Spleen (tissue), 11 donors: Measurements from ENCODE around the gene CNOT2. TPM values are rescaled to one million over a fixed set of nuclear protein-coding genes. Genes with fewer than 3 reads are reported as not detected.

Experiments used
- DNase-seq: peaks from one replicate; pipeline ENCODE4 v3.0.0-alpha.2; 2020
- H3K27ac ChIP-seq, 8 donors: fragments of 200-600 bp; sonication (generic) in 7 of 8; 1 replicate in 4 of 8; 2 replicates in 4 of 8; pipeline versions ENCODE4 v1.5.0 to v1.8.0; 2016 to 2021; ENCODE audit warnings: inconsistent platforms in 4 of 8, mild to moderate bottlenecking in 4 of 8, moderate library complexity in 1 of 8
- H3K27me3 ChIP-seq, 7 donors: fragments of 200-600 bp; sonication (generic) in 6 of 7; replicated peaks in 1 of 7; 1 replicate in 4 of 7; 2 replicates in 3 of 7; pipeline versions ENCODE4 v1.5.0 to v1.8.0; 2016 to 2021; ENCODE audit warnings: inconsistent platforms in 3 of 7, mild to moderate bottlenecking in 1 of 7
- H3K36me3 ChIP-seq, 6 donors: fragments of 200-600 bp; sonication (generic) in 5 of 6; 1 replicate in 4 of 6; 2 replicates in 2 of 6; pipeline versions ENCODE4 v1.5.0 to v1.8.0; 2016 to 2021; ENCODE audit warnings: inconsistent platforms in 2 of 6
- H3K4me1 ChIP-seq, 6 donors: fragments of 200-600 bp; sonication (generic) in 5 of 6; 1 replicate in 3 of 6; 2 replicates in 3 of 6; pipeline versions ENCODE4 v1.5.0 to v1.8.0; 2016 to 2021; ENCODE audit warnings: inconsistent platforms in 3 of 6
- H3K4me3 ChIP-seq, 8 donors: fragments of 200-600 bp; sonication (generic) in 7 of 8; 1 replicate in 4 of 8; 2 replicates in 4 of 8; pipeline versions ENCODE4 v1.5.0 to v1.8.0; 2016 to 2021; ENCODE audit warnings: inconsistent platforms in 4 of 8, mild to moderate bottlenecking in 4 of 8, moderate library complexity in 2 of 8
- H3K9me3 ChIP-seq, 8 donors: fragments of 200-600 bp; sonication (generic) in 7 of 8; 1 replicate in 4 of 8; 2 replicates in 4 of 8; pipeline versions ENCODE4 v1.5.0 to v1.8.0; 2016 to 2021; ENCODE audit warnings: inconsistent platforms in 4 of 8
- POLR2A ChIP-seq, 3 donors: fragments of 450-650 bp; IDR thresholded peaks; one replicate each; pipeline ENCODE4 v1.5.1; 2017; ENCODE audit warnings: antibody characterized with exemption in 3 of 3, mild to moderate bottlenecking in 1 of 3
- POLR2AphosphoS5 ChIP-seq, 3 donors: sonication (generic); formaldehyde crosslinking; IDR thresholded peaks; one replicate each; pipeline ENCODE4 v1.5.1; 2017; ENCODE audit warnings: antibody characterized with exemption in 3 of 3
- WGBS, 5 donors: extraction: QIAGEN DNeasy Blood & Tissue Kit in 3 of 5; methylation state at CpG; one replicate each; pipeline versions ENCODE4 v1.1.5 to v1.1.7; 2013 to 2018; 5-methylcytosine and 5-hydroxymethylcytosine counted together
- intact Hi-C: fragments of 100-400 bp; cut with DNase I; formaldehyde crosslinking; loops from one replicate; pipeline ENCODE4 v1.15.0; 2023; ENCODE audit warnings: low total_unique reads
- polyA plus RNA-seq, 3 donors: library from polyadenylated mRNA; stranded (reverse); fragments of 200-250 nt; gene quantifications; one replicate each; pipeline ENCODE4 v1.2.1, GENCODE V29; 2013
- total RNA-seq, 7 donors: library from RNA; depleted of rRNA in 3 of 7; stranded (reverse); fragments of >200 nt in 3 of 7; fragmentation: NEBNext Ultra II Directional in 4 of 7; extraction: Animal tissue kit (Norgen Biotek cat#: 25700) in 4 of 7; gene quantifications; one replicate each; pipeline versions ENCODE4 v1.1.0 to v1.2.1, GENCODE V29; 2016 to 2021
- TF ChIP-seq, protein P1 (sequence below), 11 experiments: fragments of 200-600 bp in 7 of 11; fragments of 450-650 bp in 4 of 11; sonication (generic) in 4 of 11; IDR thresholded peaks in 8 of 11; conservative IDR thresholded peaks in 3 of 11; 1 replicate in 7 of 11; 2 replicates in 4 of 11; pipeline versions ENCODE4 v1.4.0 to v1.8.0; 2016 to 2021; ENCODE audit warnings: antibody characterized with exemption in 11 of 11, inconsistent platforms in 4 of 11, mild to moderate bottlenecking in 1 of 11
- donor health status: healthy with polysubstance abuse.
- donor health status: DM: no; HTN: no; CAD: no; lungs with moderate emphysema.
- donor health status: DM: no; HTN: no; CAD: no.
- donor health status: Bipolar disorder and iron deficiency.
- donor health status: healthy.
- donor health status: DM: no; HTN: no; CAD: no.
- donor health status: DM: yes; HTN: yes; CAD: no.

CNOT2 gene
- total and polyA plus RNA-seq, 10 donors: 27.4 to 212 (median 97.7) TPM

DNA sequence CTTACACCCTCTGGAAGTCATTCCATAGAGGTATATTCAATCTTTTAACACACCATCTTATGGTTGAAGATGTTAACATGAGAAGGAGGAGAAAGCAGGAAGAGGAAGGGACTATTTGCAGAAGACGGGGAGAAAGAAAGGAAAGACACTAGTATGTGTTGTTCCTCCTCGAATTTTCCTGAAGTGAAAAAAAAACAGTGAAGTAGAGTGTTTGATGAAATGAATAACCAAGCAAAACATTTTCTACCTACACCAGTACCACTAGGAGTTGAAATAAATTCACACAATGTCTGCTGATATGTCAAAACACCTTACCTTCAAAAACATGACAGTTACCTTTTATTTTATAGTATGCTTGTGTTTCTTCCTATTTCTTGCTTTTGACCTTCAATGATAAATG lies 1.4 kb upstream of the CNOT2 start:
- peaks cover 0 to 50% (median 5%) of the 10 kb centered on the region in 6 donors for H3K36me3 ChIP-seq
- no peak for DNase-seq
- intact Hi-C loops: loop anchor here (10.0 kb wide), 1 partner anchor 113 kb away; no protein-coding TSS in a partner anchor
- peak overlapping the region in 6 of 8 donors; percentile 82 to 93 (median 88) for H3K4me3 ChIP-seq
- peak overlapping the region in 6 of 8 donors; percentile 95 to 99 (median 98) for H3K27ac ChIP-seq
- H3K27me3 ChIP-seq: no peaks in the 10 kb centered on the region
- peaks cover 29 to 56% (median 48%) of the 10 kb centered on the region in 6 donors for H3K4me1 ChIP-seq
- TF ChIP-seq POLR2A (IDR thresholded peaks at IDR 0.05) (no peak), POLR2AphosphoS5 (IDR thresholded peaks at IDR 0.05) (no peak)
- TF ChIP-seq, protein P1, sequence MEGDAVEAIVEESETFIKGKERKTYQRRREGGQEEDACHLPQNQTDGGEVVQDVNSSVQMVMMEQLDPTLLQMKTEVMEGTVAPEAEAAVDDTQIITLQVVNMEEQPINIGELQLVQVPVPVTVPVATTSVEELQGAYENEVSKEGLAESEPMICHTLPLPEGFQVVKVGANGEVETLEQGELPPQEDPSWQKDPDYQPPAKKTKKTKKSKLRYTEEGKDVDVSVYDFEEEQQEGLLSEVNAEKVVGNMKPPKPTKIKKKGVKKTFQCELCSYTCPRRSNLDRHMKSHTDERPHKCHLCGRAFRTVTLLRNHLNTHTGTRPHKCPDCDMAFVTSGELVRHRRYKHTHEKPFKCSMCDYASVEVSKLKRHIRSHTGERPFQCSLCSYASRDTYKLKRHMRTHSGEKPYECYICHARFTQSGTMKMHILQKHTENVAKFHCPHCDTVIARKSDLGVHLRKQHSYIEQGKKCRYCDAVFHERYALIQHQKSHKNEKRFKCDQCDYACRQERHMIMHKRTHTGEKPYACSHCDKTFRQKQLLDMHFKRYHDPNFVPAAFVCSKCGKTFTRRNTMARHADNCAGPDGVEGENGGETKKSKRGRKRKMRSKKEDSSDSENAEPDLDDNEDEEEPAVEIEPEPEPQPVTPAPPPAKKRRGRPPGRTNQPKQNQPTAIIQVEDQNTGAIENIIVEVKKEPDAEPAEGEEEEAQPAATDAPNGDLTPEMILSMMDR (IDR thresholded peaks at IDR 0.05 in 8 of 11, conservative IDR thresholded peaks at IDR 0.05 in 3 of 11): no peak
- 27 to 47% (median 30%) methylated on average over 2 of the region's 2 CpGs for WGBS, 5 donors
- no peaks in the 10 kb centered on the region for H3K9me3 ChIP-seq

GRCh38 chr12:70243510-70244371 lies 508 bp downstream of the CNOT2 start:
- Histone ChIP-seq H3K9me3 (no peaks in the 10 kb centered on the region), H3K4me3 (peak overlapping the region; percentile 80 to 93 (median 88)), H3K27me3 (no peaks in the 10 kb centered on the region), H3K27ac (peak overlapping the region; percentile 94 to 99 (median 98)), H3K36me3 (peaks cover 0 to 37% (median 4%) of the 10 kb centered on the region in 6 donors), H3K4me1 (peaks cover 38 to 75% (median 67%) of the 10 kb centered on the region in 6 donors)
- DNase-seq: peak; percentile 93
- intact Hi-C loops: loop anchor here (10.0 kb wide), 1 partner anchor 111 kb away; no protein-coding TSS in a partner anchor
- TF ChIP-seq POLR2AphosphoS5 (IDR thresholded peaks at IDR 0.05) (peak; percentile 41 to 78 (median 74)), POLR2A (IDR thresholded peaks at IDR 0.05) (no peak)
- TF ChIP-seq, protein P1 (IDR thresholded peaks at IDR 0.05 in 8 of 11, conservative IDR thresholded peaks at IDR 0.05 in 3 of 11): no peak
- WGBS, 5 donors: 0 to 1% (median 0%) methylated on average over 50 to 70 of the region's 70 CpGs

GRCh38 chr12:70244409-70244808 lies 1.2 kb downstream of the CNOT2 start:
- Histone ChIP-seq H3K27me3 (no peaks in the 10 kb centered on the region), H3K4me3 (peak overlapping the region; percentile 80 to 93 (median 88)), H3K27ac (peak overlapping the region; percentile 94 to 99 (median 98)), H3K36me3 (peaks cover 0 to 30% (median 3%) of the 10 kb centered on the region in 6 donors), H3K4me1 (peaks cover 38 to 81% (median 73%) of the 10 kb centered on the region in 6 donors), H3K9me3 (no peaks in the 10 kb centered on the region)
- intact Hi-C loops: loop anchor here (10.0 kb wide), 1 partner anchor 110 kb away; no protein-coding TSS in a partner anchor
- WGBS, 5 donors: 18 to 27% (median 26%) methylated on average over 7 of the region's 7 CpGs
- TF ChIP-seq, protein P1 (IDR thresholded peaks at IDR 0.05 in 8 of 11, conservative IDR thresholded peaks at IDR 0.05 in 3 of 11): no peak
- TF ChIP-seq POLR2AphosphoS5 (IDR thresholded peaks at IDR 0.05) (no peak), POLR2A (IDR thresholded peaks at IDR 0.05) (no peak)
- no peak for DNase-seq

DNA sequence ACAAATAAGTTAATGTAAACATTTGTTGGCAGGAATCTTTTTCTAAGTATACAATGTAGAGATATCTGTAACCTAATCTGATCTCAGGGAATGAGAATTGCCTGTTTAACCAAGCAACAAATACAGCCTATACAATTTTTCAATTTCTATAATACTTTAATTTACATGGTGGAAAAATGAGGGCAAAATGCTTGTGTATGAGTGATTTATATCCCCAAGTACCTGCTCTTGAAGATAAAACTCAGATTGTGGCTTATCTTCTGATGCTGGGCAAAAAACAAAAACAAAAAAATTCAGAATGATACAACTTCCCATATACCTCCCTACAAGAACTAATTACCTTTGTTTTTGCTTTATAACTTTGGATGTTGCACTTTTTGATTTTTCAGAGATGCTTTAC lies 2.2 kb downstream of the CNOT2 start:
- Histone ChIP-seq H3K9me3 (no peaks in the 10 kb centered on the region), H3K4me3 (no peak overlapping the region), H3K4me1 (peaks cover 38 to 86% (median 80%) of the 10 kb centered on the region in 6 donors), H3K27ac (no peak overlapping the region), H3K36me3 (peaks cover 0 to 20% (median under 1%) of the 10 kb centered on the region in 6 donors), H3K27me3 (no peaks in the 10 kb centered on the region)
- no peak for DNase-seq
- TF ChIP-seq POLR2A (IDR thresholded peaks at IDR 0.05) (no peak), POLR2AphosphoS5 (IDR thresholded peaks at IDR 0.05) (no peak)
- TF ChIP-seq, protein P1 (IDR thresholded peaks at IDR 0.05 in 8 of 11, conservative IDR thresholded peaks at IDR 0.05 in 3 of 11): no peak
- intact Hi-C loops: loop anchor here (10.0 kb wide), 1 partner anchor 109 kb away; no protein-coding TSS in a partner anchor
